ENCODE results near the gene TBC1D30. TPM values are rescaled to one million over a fixed set of nuclear protein-coding genes. Genes with fewer than 3 reads are reported as not detected.
A peak's percentile ranks its signal among the peaks of the same experiment; 100 is the strongest.

TBC1D30 gene
- total RNA-seq, 6 donors from 2014 or later: 13.0 to 35.2 (median 16.8) TPM

- H3K4me1 ChIP-seq: no peaks in the 10 kb centered on the region
- H3K4me3 ChIP-seq: no peak overlapping the region
- no peaks in the 10 kb centered on the region for H3K27me3 ChIP-seq
- no peak overlapping the region for H3K27ac ChIP-seq
- H3K36me3 ChIP-seq: peaks cover 0 to 20% (median 2%) of the 10 kb centered on the region in 4 donors
- WGBS, 2 donors: 86 to 94% methylated on average over 6 to 17 of the region's 17 CpGs
- H3K9me3 ChIP-seq: no peaks in the 10 kb centered on the region
- peak in 1 of 2 donors; percentile 50 for DNase-seq
- ATAC-seq (ENCODE audit: low FRiP score in 2 of 2): no peak
- TF ChIP-seq EP300 (IDR thresholded peaks at IDR 0.05): no peak
- TF ChIP-seq, protein P1, sequence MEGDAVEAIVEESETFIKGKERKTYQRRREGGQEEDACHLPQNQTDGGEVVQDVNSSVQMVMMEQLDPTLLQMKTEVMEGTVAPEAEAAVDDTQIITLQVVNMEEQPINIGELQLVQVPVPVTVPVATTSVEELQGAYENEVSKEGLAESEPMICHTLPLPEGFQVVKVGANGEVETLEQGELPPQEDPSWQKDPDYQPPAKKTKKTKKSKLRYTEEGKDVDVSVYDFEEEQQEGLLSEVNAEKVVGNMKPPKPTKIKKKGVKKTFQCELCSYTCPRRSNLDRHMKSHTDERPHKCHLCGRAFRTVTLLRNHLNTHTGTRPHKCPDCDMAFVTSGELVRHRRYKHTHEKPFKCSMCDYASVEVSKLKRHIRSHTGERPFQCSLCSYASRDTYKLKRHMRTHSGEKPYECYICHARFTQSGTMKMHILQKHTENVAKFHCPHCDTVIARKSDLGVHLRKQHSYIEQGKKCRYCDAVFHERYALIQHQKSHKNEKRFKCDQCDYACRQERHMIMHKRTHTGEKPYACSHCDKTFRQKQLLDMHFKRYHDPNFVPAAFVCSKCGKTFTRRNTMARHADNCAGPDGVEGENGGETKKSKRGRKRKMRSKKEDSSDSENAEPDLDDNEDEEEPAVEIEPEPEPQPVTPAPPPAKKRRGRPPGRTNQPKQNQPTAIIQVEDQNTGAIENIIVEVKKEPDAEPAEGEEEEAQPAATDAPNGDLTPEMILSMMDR (IDR thresholded peaks at IDR 0.05): no peak
- TF ChIP-seq POLR2AphosphoS5 (IDR thresholded peaks at IDR 0.05): no peak
- no peak for TF ChIP-seq POLR2A (IDR thresholded peaks at IDR 0.05)
Measured at GRCh38 chr12:64875186-64875585, 50.7 kb downstream of the TBC1D30 start.

DNA sequence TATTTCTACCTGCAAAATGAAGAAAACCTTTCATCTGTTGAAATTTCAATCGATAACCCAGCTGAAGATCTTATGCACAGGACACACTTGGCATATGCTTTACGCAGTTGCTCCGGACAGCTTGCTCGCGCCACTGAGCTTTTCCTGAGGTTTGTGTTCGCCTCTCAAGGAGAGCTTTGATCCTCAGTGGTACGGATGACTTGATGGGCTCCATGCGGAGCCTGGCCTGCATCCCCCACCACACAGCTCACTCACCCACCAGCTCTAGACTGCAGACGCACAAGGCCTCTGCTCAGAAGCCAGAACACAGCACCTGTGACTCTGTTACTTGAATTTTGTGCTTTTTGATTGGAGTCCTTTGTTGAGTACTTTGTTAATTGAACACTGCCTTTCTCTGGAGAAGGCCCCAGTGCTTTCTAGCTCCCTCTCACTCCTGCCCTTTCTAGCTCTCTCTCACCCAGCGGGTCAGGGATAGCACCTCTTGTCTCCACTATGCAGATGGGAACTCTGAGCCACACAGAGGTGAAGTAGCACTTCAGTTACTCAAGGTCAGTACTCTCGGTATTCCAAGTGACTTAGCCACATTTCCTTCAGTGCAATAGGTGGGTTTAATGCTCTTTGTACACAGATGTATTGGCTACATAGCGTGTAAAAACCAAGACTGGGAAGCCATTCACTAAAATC is 52.1 kb downstream of the TBC1D30 start:
- Histone ChIP-seq H3K4me1 (no peaks in the 10 kb centered on the region), H3K9me3 (no peaks in the 10 kb centered on the region), H3K27ac (no peak overlapping the region), H3K4me3 (no peak overlapping the region), H3K36me3 (peaks cover 0 to 15% (median 2%) of the 10 kb centered on the region in 4 donors), H3K27me3 (no peaks in the 10 kb centered on the region)
- TF ChIP-seq POLR2AphosphoS5 (IDR thresholded peaks at IDR 0.05) (no peak), EP300 (IDR thresholded peaks at IDR 0.05) (no peak), POLR2A (IDR thresholded peaks at IDR 0.05) (no peak)
- TF ChIP-seq, protein P1 (IDR thresholded peaks at IDR 0.05): no peak
- ATAC-seq (ENCODE audit: low FRiP score in 2 of 2) (no peak), DNase-seq (no peak)
- WGBS, 2 donors: 91 to 94% methylated on average over 12 of the region's 12 CpGs

DNA sequence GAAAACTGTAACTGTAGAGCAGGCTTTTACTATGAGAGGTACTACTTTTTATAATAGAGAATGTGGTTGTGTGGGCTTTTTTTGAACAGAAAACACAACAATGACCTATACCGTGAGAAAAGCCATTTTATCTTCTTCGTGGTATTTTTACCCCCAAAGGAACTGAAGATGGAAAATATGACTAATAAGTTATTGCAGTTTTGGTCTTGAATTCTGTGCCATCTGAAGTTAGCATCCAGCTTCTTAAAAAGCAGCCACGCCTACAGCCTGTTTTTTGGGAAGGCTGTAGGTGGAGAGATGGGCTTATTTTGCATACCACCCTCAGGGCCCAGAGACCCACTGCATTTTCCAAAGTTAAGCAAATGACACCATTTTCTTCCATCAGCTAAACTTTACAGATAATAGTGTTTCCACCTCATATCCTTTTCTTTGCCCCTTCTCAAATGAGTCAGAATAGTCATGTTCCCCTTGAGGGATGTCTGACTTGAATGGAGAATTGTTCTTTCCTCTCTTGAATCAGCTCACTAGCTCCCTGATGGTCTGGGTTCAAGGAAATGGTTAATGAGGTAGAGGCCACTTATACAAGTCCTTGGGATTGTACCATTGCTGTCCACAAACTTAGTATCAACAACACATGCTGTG is 53.0 kb downstream of the TBC1D30 start:
- DNase-seq (no peak), ATAC-seq (ENCODE audit: low FRiP score in 2 of 2) (no peak)
- TF ChIP-seq POLR2AphosphoS5 (IDR thresholded peaks at IDR 0.05) (no peak), POLR2A (IDR thresholded peaks at IDR 0.05) (no peak), EP300 (IDR thresholded peaks at IDR 0.05) (no peak)
- TF ChIP-seq, protein P1 (IDR thresholded peaks at IDR 0.05): no peak
- Histone ChIP-seq H3K36me3 (peaks cover 0 to 15% (median 2%) of the 10 kb centered on the region in 4 donors), H3K9me3 (no peaks in the 10 kb centered on the region), H3K27ac (no peak overlapping the region), H3K4me3 (no peak overlapping the region), H3K4me1 (no peaks in the 10 kb centered on the region), H3K27me3 (no peaks in the 10 kb centered on the region)
- 83 to 90% methylated on average over 3 of the region's 3 CpGs for WGBS, 2 donors

DNA sequence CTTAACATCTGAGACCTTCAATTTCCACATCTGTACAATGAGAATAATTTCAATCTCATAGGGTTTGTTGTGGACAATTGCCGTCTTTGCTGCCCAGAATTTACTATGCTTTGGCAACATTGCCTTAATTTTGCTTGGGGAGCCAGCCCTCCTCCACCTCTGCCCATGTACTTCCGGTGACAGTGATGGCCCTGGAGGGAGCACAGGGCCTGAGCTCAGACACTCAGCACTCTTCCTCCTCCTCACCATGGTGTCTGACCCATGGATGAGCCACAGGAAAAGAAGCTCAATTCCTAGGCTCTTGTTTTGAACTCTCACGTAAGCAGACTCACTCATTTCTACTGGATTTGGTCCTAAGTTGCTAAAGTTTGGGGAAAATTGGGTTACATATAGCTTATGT is 58.2 kb downstream of the TBC1D30 start:
- no peaks in the 10 kb centered on the region for H3K4me1 ChIP-seq
- no peak overlapping the region for H3K4me3 ChIP-seq
- H3K9me3 ChIP-seq: no peaks in the 10 kb centered on the region
- H3K27ac ChIP-seq: no peak overlapping the region
- H3K36me3 ChIP-seq: no peaks in the 10 kb centered on the region
- no peaks in the 10 kb centered on the region for H3K27me3 ChIP-seq
- ATAC-seq (ENCODE audit: low FRiP score in 2 of 2) (no peak), DNase-seq (no peak)
- TF ChIP-seq, protein P1 (IDR thresholded peaks at IDR 0.05): no peak
- TF ChIP-seq POLR2AphosphoS5 (IDR thresholded peaks at IDR 0.05) (no peak), EP300 (IDR thresholded peaks at IDR 0.05) (no peak), POLR2A (IDR thresholded peaks at IDR 0.05) (no peak)
- WGBS, 2 donors: 94% methylated on average over 3 of the region's 3 CpGs

Measured in upper lobe of left lung (tissue), 6 donors.